ENCODE measurements around the gene TNFRSF6B.

The TNFRSF6B gene

GRCh38 chr20:63698739-63699465 is 2.5 kb downstream of the TNFRSF6B start:
- no peak for DNase-seq

GRCh38 chr20:63699466-63700198 is 3.2 kb downstream of the TNFRSF6B start:
- DNase-seq: no peak

GRCh38 chr20:63700199-63701050 is 4.0 kb downstream of the TNFRSF6B start:
- DNase-seq: no peak

- no peak for DNase-seq
Measured at GRCh38 chr20:63701051-63701328, 4.5 kb downstream of the TNFRSF6B start.

- DNase-seq: no peak
Measured at GRCh38 chr20:63701329-63702035, 5.0 kb downstream of the TNFRSF6B start.

- no peak for DNase-seq
Measured at GRCh38 chr20:63702036-63702665, 5.7 kb downstream of the TNFRSF6B start.

GRCh38 chr20:63702751-63703470 is 6.5 kb downstream of the TNFRSF6B start:
- DNase-seq: no peak

GRCh38 chr20:63703471-63703975 is 7.1 kb downstream of the TNFRSF6B start:
- DNase-seq: no peak

- no peak for DNase-seq
Measured at GRCh38 chr20:63703976-63704748, 7.7 kb downstream of the TNFRSF6B start.

GRCh38 chr20:63704749-63705117 is 8.3 kb downstream of the TNFRSF6B start:
- DNase-seq: no peak

- no peak for DNase-seq
Measured at GRCh38 chr20:63705232-63706026, 9.0 kb downstream of the TNFRSF6B start.

- DNase-seq: no peak
Measured at GRCh38 chr20:63706027-63706695, 9.7 kb downstream of the TNFRSF6B start.

GRCh38 chr20:63706852-63707557 is 10.6 kb downstream of the TNFRSF6B start:
- DNase-seq: peak; percentile 65

GRCh38 chr20:63707558-63708300 is 11.3 kb downstream of the TNFRSF6B start, which contains the start of the genes ARFRP1 and ZGPAT:
Gene ARFRP1 (minus strand): TSS chr20:63707976. CDS start chr20:63707091, 885 bp downstream.
Gene ZGPAT (plus strand): TSS chr20:63708039. CDS start chr20:63708581, 542 bp downstream.
- DNase-seq: peak; percentile 89

GRCh38 chr20:63708301-63709148 is 12.1 kb downstream of the TNFRSF6B start:
- DNase-seq: no peak

- no peak for DNase-seq
Measured at GRCh38 chr20:63709149-63709527, 12.7 kb downstream of the TNFRSF6B start.
